Measurements from ENCODE around the gene IFNK.

IFNK gene

GRCh38 chr9:27514551-27514950 lies 9.5 kb upstream of the IFNK start:
- DNase-seq = no peak

GRCh38 chr9:27518006-27518405 lies 6.1 kb upstream of the IFNK start:
- no peak for DNase-seq

GRCh38 chr9:27518809-27519208 lies 5.3 kb upstream of the IFNK start:
- DNase-seq = no peak

GRCh38 chr9:27519466-27520465 lies 4.3 kb upstream of the IFNK start:
- DNase-seq = no peak

- no peak for DNase-seq
Observed at GRCh38 chr9:27520986-27521385, 3.1 kb upstream of the IFNK start.

GRCh38 chr9:27523141-27523540 lies 949 bp upstream of the IFNK start:
- no peak for DNase-seq

- no peak for DNase-seq
Observed at GRCh38 chr9:27527702-27528075, 3.6 kb downstream of the IFNK start.

GRCh38 chr9:27528076-27528885 lies 4.2 kb downstream of the IFNK start:
- no peak for DNase-seq

GRCh38 chr9:27528886-27529315 lies 4.8 kb downstream of the IFNK start:
- no peak for DNase-seq

- DNase-seq = peak; percentile 29
Observed at GRCh38 chr9:27529316-27530278, 5.5 kb downstream of the IFNK start, which contains the start of gene MOB3B. MOB3B (minus strand) TSS chr9:27529814; CDS start chr9:27455550, 74,264 bp downstream.

- DNase-seq = no peak
Observed at GRCh38 chr9:27530915-27531755, 7.0 kb downstream of the IFNK start.

GRCh38 chr9:27532046-27532445 lies 8.0 kb downstream of the IFNK start:
- no peak for DNase-seq

GRCh38 chr9:27533311-27533710 lies 9.2 kb downstream of the IFNK start:
- DNase-seq = no peak

GRCh38 chr9:27534131-27534530 lies 10.0 kb downstream of the IFNK start:
- no peak for DNase-seq

- DNase-seq = no peak
Observed at GRCh38 chr9:27534658-27535209, 10.6 kb downstream of the IFNK start.

GRCh38 chr9:27535701-27536118 lies 11.6 kb downstream of the IFNK start:
- no peak for DNase-seq

- DNase-seq = no peak
Observed at GRCh38 chr9:27536168-27536567, 12.1 kb downstream of the IFNK start.

- DNase-seq = no peak
Observed at GRCh38 chr9:27537027-27537435, 12.9 kb downstream of the IFNK start.

- no peak for DNase-seq
Observed at GRCh38 chr9:27537756-27538155, 13.7 kb downstream of the IFNK start.

GRCh38 chr9:27538647-27539046 lies 14.6 kb downstream of the IFNK start:
- no peak for DNase-seq
